Lower lobe of right lung (tissue), 2 donors: ENCODE results near the gene FHAD1. TPM values are rescaled to one million over a fixed set of nuclear protein-coding genes. Genes with fewer than 3 reads are reported as not detected.

Experiments used
- ATAC-seq, 2 donors: fragments of 200-7000 bp; cut with Tn5 transposase; one replicate each; pipeline ENCODE4 v1.9.1; 2020 to 2022; ENCODE audit warnings: mild to moderate bottlenecking in 2 of 2, moderate library complexity in 2 of 2
- DNase-seq: peaks from one replicate; pipeline ENCODE4 v3.0.0-alpha.2; 2020
- H3K27ac ChIP-seq: fragments of 200-600 bp; one replicate; pipeline ENCODE4 v1.8.0; 2022
- H3K27me3 ChIP-seq: fragments of 200-600 bp; one replicate; pipeline ENCODE4 v1.8.0; 2022; ENCODE audit warnings: low read depth
- H3K36me3 ChIP-seq: fragments of 200-600 bp; one replicate; pipeline ENCODE4 v1.8.0; 2022; ENCODE audit warnings: mild to moderate bottlenecking
- H3K4me1 ChIP-seq: fragments of 200-600 bp; one replicate; pipeline ENCODE4 v1.8.0; 2022
- H3K4me3 ChIP-seq: fragments of 200-600 bp; one replicate; pipeline ENCODE4 v1.8.0; 2022; ENCODE audit warnings: mild to moderate bottlenecking
- H3K9me3 ChIP-seq: fragments of 200-600 bp; one replicate; pipeline ENCODE4 v1.8.0; 2022
- intact Hi-C: fragments of 100-400 bp; cut with DNase I; formaldehyde crosslinking; loops from one replicate; pipeline ENCODE4 v1.11.0; 2022
- total RNA-seq: library from RNA; stranded (reverse); fragmentation: NEBNext Ultra II Directional; extraction: Animal tissue kit (Norgen Biotek cat#: 25700); gene quantifications from one replicate; pipeline ENCODE4 v1.2.1, GENCODE V29; 2021
- TF ChIP-seq, protein P1 (sequence below): fragments of 200-600 bp; IDR thresholded peaks from one replicate; pipeline ENCODE4 v1.8.0; 2022; ENCODE audit warnings: antibody characterized with exemption, mild to moderate bottlenecking
- donor health status: DM: no; HTN: yes; CAD: no; lungs with severe emphysema.

FHAD1 gene
- total RNA-seq, 1 donor from 2014 or later, result 14.3 TPM

DNA sequence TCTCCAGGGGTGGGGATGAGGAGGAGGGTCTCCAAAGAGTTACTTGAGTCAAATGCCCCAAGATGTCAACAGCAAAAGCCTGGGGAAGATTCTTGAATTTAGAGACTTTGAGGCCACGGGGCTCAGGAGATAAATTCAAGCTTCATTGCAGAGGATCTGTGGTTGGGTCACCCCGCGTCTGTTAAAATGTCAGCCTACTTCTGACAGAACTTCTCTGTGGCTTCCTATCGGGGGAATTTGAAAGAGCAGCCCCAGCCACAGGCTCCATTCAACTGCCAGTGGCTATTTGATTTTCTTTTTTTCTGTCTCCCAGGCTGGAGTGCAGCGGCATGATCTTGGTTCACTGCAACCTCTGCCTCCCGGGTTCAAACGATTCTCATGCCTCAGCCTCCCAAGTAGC is 100.2 kb downstream of the FHAD1 start:
- no peak for ATAC-seq
- H3K4me1 ChIP-seq, result peaks cover 14% of the 10 kb centered on the region

DNA sequence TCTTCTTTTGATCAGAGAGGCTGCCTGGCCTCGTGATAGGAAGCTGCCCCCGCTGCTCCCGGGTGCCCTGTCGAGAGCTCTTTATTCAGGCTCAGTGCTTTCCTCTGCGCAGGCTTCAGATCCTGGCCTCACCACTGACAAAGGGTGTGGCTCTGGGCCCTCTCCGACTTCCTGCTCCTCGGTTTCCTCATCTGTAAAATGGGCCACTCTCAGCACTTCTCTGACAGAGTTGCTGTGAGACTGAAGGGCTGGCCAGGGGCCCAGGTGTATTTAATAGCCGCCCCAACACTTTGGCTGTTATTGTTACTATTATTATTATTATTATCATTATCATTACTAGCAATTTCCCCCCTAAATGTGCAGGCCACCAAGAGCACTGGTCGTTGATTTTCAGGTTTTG is 101.6 kb downstream of the FHAD1 start:
- Histone ChIP-seq H3K27ac (no peak overlapping the region), H3K36me3 (no peaks in the 10 kb centered on the region), H3K9me3 (no peaks in the 10 kb centered on the region), H3K4me3 (no peak overlapping the region), H3K27me3 (no peaks in the 10 kb centered on the region), H3K4me1 (peaks cover 11% of the 10 kb centered on the region)
- intact Hi-C loops, result no loop called here
- DNase-seq, result no peak
- TF ChIP-seq, protein P1, sequence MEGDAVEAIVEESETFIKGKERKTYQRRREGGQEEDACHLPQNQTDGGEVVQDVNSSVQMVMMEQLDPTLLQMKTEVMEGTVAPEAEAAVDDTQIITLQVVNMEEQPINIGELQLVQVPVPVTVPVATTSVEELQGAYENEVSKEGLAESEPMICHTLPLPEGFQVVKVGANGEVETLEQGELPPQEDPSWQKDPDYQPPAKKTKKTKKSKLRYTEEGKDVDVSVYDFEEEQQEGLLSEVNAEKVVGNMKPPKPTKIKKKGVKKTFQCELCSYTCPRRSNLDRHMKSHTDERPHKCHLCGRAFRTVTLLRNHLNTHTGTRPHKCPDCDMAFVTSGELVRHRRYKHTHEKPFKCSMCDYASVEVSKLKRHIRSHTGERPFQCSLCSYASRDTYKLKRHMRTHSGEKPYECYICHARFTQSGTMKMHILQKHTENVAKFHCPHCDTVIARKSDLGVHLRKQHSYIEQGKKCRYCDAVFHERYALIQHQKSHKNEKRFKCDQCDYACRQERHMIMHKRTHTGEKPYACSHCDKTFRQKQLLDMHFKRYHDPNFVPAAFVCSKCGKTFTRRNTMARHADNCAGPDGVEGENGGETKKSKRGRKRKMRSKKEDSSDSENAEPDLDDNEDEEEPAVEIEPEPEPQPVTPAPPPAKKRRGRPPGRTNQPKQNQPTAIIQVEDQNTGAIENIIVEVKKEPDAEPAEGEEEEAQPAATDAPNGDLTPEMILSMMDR, result no peak
- ATAC-seq, result no peak

More for the DNA sequence above, 100.2 kb downstream of the FHAD1 start:
- Histone ChIP-seq H3K27ac (no peak overlapping the region), H3K9me3 (no peaks in the 10 kb centered on the region), H3K27me3 (no peaks in the 10 kb centered on the region), H3K4me3 (no peak overlapping the region), H3K36me3 (no peaks in the 10 kb centered on the region)
- intact Hi-C loops, result no loop called here
- TF ChIP-seq, protein P1, result no peak
- DNase-seq, result no peak

DNA sequence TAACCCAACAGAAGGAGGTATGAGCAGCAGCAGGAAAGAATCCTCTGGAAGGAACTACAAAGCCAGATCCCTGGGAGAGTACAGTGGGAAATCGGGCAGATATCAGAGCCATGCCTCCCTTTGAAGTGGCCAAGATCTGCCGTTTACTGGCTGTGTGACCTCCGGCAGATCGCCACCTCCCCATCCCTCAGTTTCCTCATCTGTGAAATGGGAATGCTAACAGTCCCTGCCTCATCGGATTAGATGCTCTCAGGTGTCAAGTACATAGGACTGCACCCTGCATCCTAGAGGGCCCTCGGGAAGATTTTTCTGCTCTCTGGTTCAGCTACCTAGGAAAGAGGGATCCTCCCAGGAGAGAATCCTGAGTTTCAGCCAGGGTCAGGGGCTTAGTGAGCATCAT is 102.1 kb downstream of the FHAD1 start:
- H3K27ac ChIP-seq, result no peak overlapping the region
- H3K9me3 ChIP-seq, result no peaks in the 10 kb centered on the region
- TF ChIP-seq, protein P1, result no peak
- ATAC-seq, result no peak
- no peak overlapping the region for H3K4me3 ChIP-seq
- DNase-seq, result no peak
- peaks cover 6% of the 10 kb centered on the region for H3K4me1 ChIP-seq
- H3K36me3 ChIP-seq, result no peaks in the 10 kb centered on the region
- H3K27me3 ChIP-seq, result no peaks in the 10 kb centered on the region
- intact Hi-C loops, result no loop called here

DNA sequence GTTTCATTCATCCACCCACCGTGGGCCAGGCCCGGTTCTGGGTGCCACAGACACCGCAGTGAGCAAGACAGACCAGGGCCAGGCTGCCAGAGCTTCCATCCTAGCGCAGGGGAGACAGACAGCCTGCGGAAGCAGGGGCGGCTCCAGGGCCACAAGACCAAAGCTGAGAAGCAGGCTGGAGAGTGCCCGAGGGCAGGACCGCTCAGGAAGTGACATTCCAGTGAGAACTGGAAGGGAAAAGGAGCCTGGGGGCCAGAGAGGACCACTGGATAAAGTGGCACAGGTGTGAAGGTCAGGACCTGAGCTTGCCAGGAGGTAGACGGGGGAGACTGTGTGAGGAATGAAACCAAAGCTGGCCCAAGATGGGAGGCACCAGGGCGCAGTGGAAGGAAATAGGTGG is 103.1 kb downstream of the FHAD1 start:
- intact Hi-C loops, result no loop called here
- H3K4me3 ChIP-seq, result no peak overlapping the region
- H3K27ac ChIP-seq, result no peak overlapping the region
- no peaks in the 10 kb centered on the region for H3K4me1 ChIP-seq
- ATAC-seq (no peak), DNase-seq (no peak)
- H3K27me3 ChIP-seq, result no peaks in the 10 kb centered on the region
- H3K9me3 ChIP-seq, result no peaks in the 10 kb centered on the region
- no peaks in the 10 kb centered on the region for H3K36me3 ChIP-seq
- TF ChIP-seq, protein P1, result no peak

DNA sequence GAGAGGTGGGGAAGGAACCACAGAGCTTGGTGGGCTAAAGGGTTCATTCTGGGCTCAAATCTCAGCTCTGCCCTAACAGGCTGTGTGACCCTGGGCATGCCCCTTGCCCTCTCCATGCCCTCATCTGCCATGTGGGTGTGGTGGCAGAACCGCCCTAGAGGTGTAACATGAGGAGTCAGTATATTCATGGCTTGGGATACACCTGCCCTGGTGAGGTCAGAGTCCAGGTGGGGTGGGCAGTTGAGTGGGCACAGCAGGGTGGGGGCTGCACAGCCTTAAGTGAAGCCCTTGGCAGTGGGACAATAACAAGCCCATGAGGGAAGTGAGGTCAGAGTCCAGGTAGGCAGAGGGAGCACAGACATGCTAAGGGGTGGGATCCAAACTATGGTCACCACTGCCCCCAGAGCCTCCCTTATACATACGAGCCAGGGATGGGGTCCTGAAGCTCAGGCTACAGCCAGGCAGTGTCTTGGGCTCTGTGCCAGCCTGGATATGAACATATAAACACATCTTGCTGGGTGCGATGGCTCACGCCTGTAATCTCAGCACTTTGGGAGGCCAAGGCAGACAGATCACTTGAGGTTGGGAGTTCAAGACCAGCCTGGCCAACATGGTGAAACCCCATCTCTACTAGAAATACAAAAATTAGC is 103.7 kb downstream of the FHAD1 start:
- TF ChIP-seq, protein P1, result no peak
- Histone ChIP-seq H3K36me3 (no peaks in the 10 kb centered on the region), H3K27me3 (no peaks in the 10 kb centered on the region), H3K9me3 (no peaks in the 10 kb centered on the region), H3K27ac (no peak overlapping the region), H3K4me1 (no peaks in the 10 kb centered on the region), H3K4me3 (no peak overlapping the region)
- ATAC-seq, result no peak
- intact Hi-C loops, result no loop called here
- no peak for DNase-seq
